Neural cell (in vitro differentiated cells): ENCODE measurements around the gene PCMTD2.

Experiments
- CTCF ChIP-seq: fragments of 450-650 bp; IDR thresholded peaks from 2 replicates; pipeline ENCODE4 v1.5.1; 2014; ENCODE audit warnings: antibody characterized with exemption, mild to moderate bottlenecking, moderate library complexity; ENCODE audit not compliant: poor library complexity, severe bottlenecking
- EP300 ChIP-seq: fragments of 450-650 bp; conservative IDR thresholded peaks from 2 replicates; pipeline ENCODE4 v1.6.1; 2014; ENCODE audit warnings: antibody characterized with exemption, mild to moderate bottlenecking, moderate library complexity; ENCODE audit not compliant: poor library complexity, severe bottlenecking
- EZH2 ChIP-seq: fragments of 200-600, 300-800 bp; shearing (Covaris generic), sonication (generic); IDR thresholded peaks from 2 replicates; pipeline ENCODE4 v1.6.1; 2014; ENCODE audit warnings: antibody characterized with exemption, low read length, borderline replicate concordance, mild to moderate bottlenecking; ENCODE audit not compliant: insufficient read depth, poor library complexity, severe bottlenecking
- MXI1 ChIP-seq: fragments of 450-650 bp; conservative IDR thresholded peaks from 2 replicates; pipeline ENCODE4 v1.6.1; 2014; ENCODE audit warnings: antibody characterized with exemption, mild to moderate bottlenecking; ENCODE audit not compliant: poor library complexity, severe bottlenecking
- POLR2AphosphoS5 ChIP-seq: IDR thresholded peaks from 2 replicates; pipeline ENCODE4 v1.6.1; 2012
- REST ChIP-seq: IDR thresholded peaks from 2 replicates; pipeline ENCODE4 v1.6.1; 2012; ENCODE audit warnings: borderline replicate concordance

GRCh38 chr20:64283646-64284045 is 28.1 kb downstream of the PCMTD2 start:
- TF ChIP-seq CTCF (no peak), EZH2 (no peak), POLR2AphosphoS5 (no peak), REST (no peak), EP300 (no peak), MXI1 (no peak)
